ENCODE data around the gene GRIK4. TPM values are rescaled to one million over a fixed set of nuclear protein-coding genes. Genes with fewer than 3 reads are reported as not detected.

Gene GRIK4
- total RNA-seq, 1 donor from 2014 or later: 4.5 TPM

- Mint-ChIP-seq H3K4me3 (ENCODE audit: unreplicated experiment) (no peak overlapping the region), H3K4me1 (ENCODE audit: unreplicated experiment) (no peaks in the 10 kb centered on the region), H3K9me3 (ENCODE audit: unreplicated experiment) (no peaks in the 10 kb centered on the region), H3K36me3 (ENCODE audit: low read depth, unreplicated experiment) (no peaks in the 10 kb centered on the region), H3K27ac (ENCODE audit: unreplicated experiment) (no peak overlapping the region), H3K27me3 (ENCODE audit: unreplicated experiment) (peaks cover 7% of the 10 kb centered on the region)
- TF ChIP-seq CTCF (IDR thresholded peaks at IDR 0.05; ENCODE audit: unreplicated experiment): no peak
- no peak for DNase-seq (ENCODE audit: low spot score)
Observed at GRCh38 chr11:120599816-120600420, 88.4 kb downstream of the GRIK4 start.

- Mint-ChIP-seq H3K4me3 (ENCODE audit: unreplicated experiment) (no peak overlapping the region), H3K9me3 (ENCODE audit: unreplicated experiment) (no peaks in the 10 kb centered on the region), H3K27ac (ENCODE audit: unreplicated experiment) (no peak overlapping the region), H3K27me3 (ENCODE audit: unreplicated experiment) (peaks cover 12% of the 10 kb centered on the region), H3K36me3 (ENCODE audit: low read depth, unreplicated experiment) (no peaks in the 10 kb centered on the region), H3K4me1 (ENCODE audit: unreplicated experiment) (peaks cover 4% of the 10 kb centered on the region)
- no peak for TF ChIP-seq CTCF (IDR thresholded peaks at IDR 0.05; ENCODE audit: unreplicated experiment)
- no peak for DNase-seq (ENCODE audit: low spot score)
Observed at GRCh38 chr11:120601536-120601935, 90.0 kb downstream of the GRIK4 start.

- Mint-ChIP-seq H3K27me3 (ENCODE audit: unreplicated experiment) (peaks cover 17% of the 10 kb centered on the region), H3K4me1 (ENCODE audit: unreplicated experiment) (peaks cover 20% of the 10 kb centered on the region), H3K27ac (ENCODE audit: unreplicated experiment) (no peak overlapping the region)
Observed at GRCh38 chr11:120603071-120603470, 91.5 kb downstream of the GRIK4 start.

GRCh38 chr11:120605469-120605868 lies 93.9 kb downstream of the GRIK4 start:
- Mint-ChIP-seq H3K9me3 (ENCODE audit: unreplicated experiment) (no peaks in the 10 kb centered on the region), H3K36me3 (ENCODE audit: low read depth, unreplicated experiment) (no peaks in the 10 kb centered on the region), H3K4me1 (ENCODE audit: unreplicated experiment) (peaks cover 29% of the 10 kb centered on the region), H3K27ac (ENCODE audit: unreplicated experiment) (no peak overlapping the region), H3K4me3 (ENCODE audit: unreplicated experiment) (no peak overlapping the region), H3K27me3 (ENCODE audit: unreplicated experiment) (peaks cover 15% of the 10 kb centered on the region)
- TF ChIP-seq CTCF (IDR thresholded peaks at IDR 0.05; ENCODE audit: unreplicated experiment): no peak
- no peak for DNase-seq (ENCODE audit: low spot score)

More at GRCh38 chr11:120603071-120603470, 91.5 kb downstream of the GRIK4 start:
- DNase-seq (ENCODE audit: low spot score): no peak
- H3K4me3 Mint-ChIP-seq (ENCODE audit: unreplicated experiment): no peak overlapping the region
- no peaks in the 10 kb centered on the region for H3K36me3 Mint-ChIP-seq (ENCODE audit: low read depth, unreplicated experiment)
- no peak for TF ChIP-seq CTCF (IDR thresholded peaks at IDR 0.05; ENCODE audit: unreplicated experiment)
- H3K9me3 Mint-ChIP-seq (ENCODE audit: unreplicated experiment): no peaks in the 10 kb centered on the region

- H3K4me3 Mint-ChIP-seq (ENCODE audit: unreplicated experiment): no peak overlapping the region
- no peak overlapping the region for H3K27ac Mint-ChIP-seq (ENCODE audit: unreplicated experiment)
- peaks cover 15% of the 10 kb centered on the region for H3K27me3 Mint-ChIP-seq (ENCODE audit: unreplicated experiment)
- no peak for TF ChIP-seq CTCF (IDR thresholded peaks at IDR 0.05; ENCODE audit: unreplicated experiment)
- no peak for DNase-seq (ENCODE audit: low spot score)
- no peaks in the 10 kb centered on the region for H3K36me3 Mint-ChIP-seq (ENCODE audit: low read depth, unreplicated experiment)
- no peaks in the 10 kb centered on the region for H3K9me3 Mint-ChIP-seq (ENCODE audit: unreplicated experiment)
- peaks cover 38% of the 10 kb centered on the region for H3K4me1 Mint-ChIP-seq (ENCODE audit: unreplicated experiment)
Observed at GRCh38 chr11:120606211-120607010, 94.9 kb downstream of the GRIK4 start.
